HepG2 (cell line): Measurements from ENCODE around the gene MAPK6. TPM values are rescaled to one million over a fixed set of nuclear protein-coding genes. Genes with fewer than 3 reads are reported as not detected.

ENCODE experiments used
- ADNP ChIP-seq: sonication (generic); formaldehyde crosslinking; IDR thresholded peaks from 2 replicates; pipeline ENCODE4 v1.4.0; 2020; ENCODE audit warnings: missing genetic modification reagents
- CEBPG ChIP-seq: IDR thresholded peaks from 2 replicates; pipeline ENCODE4 v1.6.1; 2016
- CSRNP2 ChIP-seq: sonication (generic); formaldehyde crosslinking; conservative IDR thresholded peaks from 2 replicates; pipeline ENCODE4 v1.8.0; 2022; ENCODE audit warnings: low read depth, missing genetic modification reagents
- ETV5 ChIP-seq: IDR thresholded peaks from 2 replicates; pipeline ENCODE4 v1.6.1; 2018; ENCODE audit warnings: missing biosample characterization, missing genetic modification reagents, inconsistent platforms, borderline replicate concordance
- KDM1A ChIP-seq: IDR thresholded peaks from 2 replicates; pipeline ENCODE4 v1.6.1; 2016; ENCODE audit warnings: missing compliant biosample characterization
- MTA1 ChIP-seq: sonication (generic); formaldehyde crosslinking; IDR thresholded peaks from 2 replicates; pipeline ENCODE4 v1.4.0; 2020; ENCODE audit warnings: missing genetic modification reagents, mild to moderate bottlenecking, borderline replicate concordance
- NFKB2 ChIP-seq: sonication (generic); formaldehyde crosslinking; IDR thresholded peaks from 2 replicates; pipeline ENCODE4 v1.4.0; 2020; ENCODE audit warnings: missing genetic modification reagents, borderline replicate concordance
- PHF20 ChIP-seq: sonication (generic); formaldehyde crosslinking; IDR thresholded peaks from 2 replicates; pipeline ENCODE4 v1.5.0; 2020; ENCODE audit warnings: mild to moderate bottlenecking, missing genetic modification reagents
- SRY ChIP-seq: sonication (generic); formaldehyde crosslinking; IDR thresholded peaks from 2 replicates; pipeline ENCODE4 v1.8.0; 2022; ENCODE audit warnings: mild to moderate bottlenecking, missing genetic modification reagents
- TAF1 ChIP-seq: sonication (generic); formaldehyde crosslinking; IDR thresholded peaks from 2 replicates; pipeline ENCODE4 v1.4.0; 2020; ENCODE audit warnings: missing genetic modification reagents
- TERF1 ChIP-seq: sonication (generic); formaldehyde crosslinking; IDR thresholded peaks from 2 replicates; pipeline ENCODE4 v1.8.0; 2022; ENCODE audit warnings: mild to moderate bottlenecking, missing genetic modification reagents, moderate library complexity
- ZBTB39 ChIP-seq: sonication (generic); formaldehyde crosslinking; IDR thresholded peaks from 2 replicates; pipeline ENCODE4 v1.5.0; 2020; ENCODE audit warnings: missing genetic modification reagents
- ZFP41 ChIP-seq: sonication (generic); formaldehyde crosslinking; IDR thresholded peaks from 2 replicates; pipeline ENCODE4 v1.4.0; 2020; ENCODE audit warnings: mild to moderate bottlenecking, missing genetic modification reagents, borderline replicate concordance
- ZGPAT ChIP-seq: IDR thresholded peaks from 2 replicates; pipeline ENCODE4 v1.6.1; 2016; ENCODE audit warnings: mild to moderate bottlenecking
- ZMAT5 ChIP-seq: sonication (generic); formaldehyde crosslinking; IDR thresholded peaks from 2 replicates; pipeline ENCODE4 v1.5.0; 2020; ENCODE audit warnings: mild to moderate bottlenecking, low read depth, missing genetic modification reagents, borderline replicate concordance
- ZNF207 ChIP-seq: fragments of 450-650 bp; IDR thresholded peaks from 2 replicates; pipeline ENCODE4 v1.6.1; 2016; ENCODE audit warnings: antibody characterized with exemption, borderline replicate concordance
- ZNF430 ChIP-seq: sonication (generic); formaldehyde crosslinking; IDR thresholded peaks from 2 replicates; pipeline ENCODE4 v1.9.0; 2021; ENCODE audit warnings: mild to moderate bottlenecking, missing genetic modification reagents
- ZNF567 ChIP-seq: sonication (generic); formaldehyde crosslinking; IDR thresholded peaks from 2 replicates; pipeline ENCODE4 v1.8.1; 2023; ENCODE audit warnings: mild to moderate bottlenecking, missing genetic modification reagents, borderline replicate concordance
- ZNF710 ChIP-seq: sonication (generic); formaldehyde crosslinking; IDR thresholded peaks from 2 replicates; pipeline ENCODE4 v1.5.0; 2020; ENCODE audit warnings: mild to moderate bottlenecking, missing genetic modification reagents, borderline replicate concordance
- ZNF772 ChIP-seq: sonication (generic); formaldehyde crosslinking; IDR thresholded peaks from 2 replicates; pipeline ENCODE4 v1.5.0; 2020; ENCODE audit warnings: mild to moderate bottlenecking, missing genetic modification reagents
- polyA plus RNA-seq, 8 experiments: library from polyadenylated mRNA; depleted of rRNA in 3 of 8; stranded (reverse) in 7 of 8; unstranded in 1 of 8; fragments of >200 nt; fragmentation: Illumina TruSeq in 4 of 8; extraction: Trizol in 4 of 8; gene quantifications; 2 replicates each; pipeline versions ENCODE4 v1.2.1 to v1.2.3, GENCODE V29; 2011 to 2016; ENCODE audit warnings: low read depth in 4 of 8, missing spikeins in 1 of 8, mixed read lengths in 1 of 8; ENCODE audit not compliant: insufficient read depth in 1 of 8
- total RNA-seq, 5 experiments: library from RNA; depleted of rRNA; stranded (reverse); fragments of >200 nt; fragmentation: Illumina TruSeq; extraction: Trizol; gene quantifications; 2 replicates each; pipeline ENCODE4 v1.2.3, GENCODE V29; 2016; ENCODE audit warnings: low read depth in 1 of 5

MAPK6 gene
- total and polyA plus RNA-seq, 2 of the 13 experiments (the other 11 are each of a cell fraction or from before 2014, with no cell fraction given), result 89.5 to 99.7 TPM

- TF ChIP-seq ZFP41 (CRISPR knock-in tag) (no peak), ADNP (peak; percentile 21; the same call in 1 of the 2 replicates), SRY (CRISPR knock-in tag) (peak; percentile 95), NFKB2 (CRISPR knock-in tag) (peak; percentile 94; the same call in 1 of the 2 replicates), ZGPAT (CRISPR knock-in tag) (peak; percentile 92), ETV5 (peak; percentile 71; the same call in 1 of the 2 replicates), ZMAT5 (CRISPR knock-in tag) (no peak), ZNF567 (CRISPR knock-in tag) (peak; percentile 86; the same call in 1 of the 2 replicates), ZNF207 (no peak), KDM1A (CRISPR knock-in tag) (0 out of 2 replicates have a peak, but pooled peaks have one; percentile 32), PHF20 (CRISPR knock-in tag) (peak; percentile 47; the same call in 1 of the 2 replicates), TAF1 (CRISPR knock-in tag) (peak; percentile 96), ZNF772 (CRISPR knock-in tag) (peak; percentile 91), ZBTB39 (CRISPR knock-in tag) (0 out of 2 replicates have a peak, but pooled peaks have one; percentile 48), CSRNP2 (CRISPR knock-in tag) (0 out of 2 replicates have a peak, but pooled peaks have one; percentile 83), TERF1 (CRISPR knock-in tag) (0 out of 2 replicates have a peak, but pooled peaks have one; percentile 51), CEBPG (CRISPR knock-in tag) (no peak), ZNF430 (CRISPR knock-in tag) (peak; percentile 94), MTA1 (CRISPR knock-in tag) (peak; percentile 85), ZNF710 (CRISPR knock-in tag) (0 out of 2 replicates have a peak, but pooled peaks have one; percentile 57)
Measured at GRCh38 chr15:52018693-52019393, at the start of gene MAPK6 (continued).
